ENCODE data around the gene M1AP. TPM values are rescaled to one million over a fixed set of nuclear protein-coding genes. Genes with fewer than 3 reads are reported as not detected.

Gene M1AP
- total and polyA plus RNA-seq, 10 donors: 0.26 to 2.0 (median 0.65) TPM

- intact Hi-C loops (cut with DNase I; ENCODE audit: low total_unique reads): no loop called here
- Histone ChIP-seq H3K9me3 (no peaks in the 10 kb centered on the region), H3K36me3 (no peaks in the 10 kb centered on the region), H3K4me1 (peaks cover 20 to 41% (median 37%) of the 10 kb centered on the region in 6 donors), H3K27me3 (replicated peaks in 1 of 7) (peaks cover 23 to 94% (median 80%) of the 10 kb centered on the region in 7 donors), H3K4me3 (peak overlapping the region in 7 of 8 donors; percentile 44 to 71 (median 53)), H3K27ac (no peak overlapping the region)
- no peak for DNase-seq
- WGBS, 5 donors: 70 to 76% (median 72%) methylated on average over 13 of the region's 13 CpGs
- TF ChIP-seq POLR2A (IDR thresholded peaks at IDR 0.05) (no peak), POLR2AphosphoS5 (IDR thresholded peaks at IDR 0.05) (no peak), CTCF (IDR thresholded peaks at IDR 0.05 in 8 of 11, conservative IDR thresholded peaks at IDR 0.05 in 3 of 11) (no peak)
Observed at GRCh38 chr2:74516650-74517049, 131.5 kb downstream of the M1AP start.

GRCh38 chr2:74515981-74516633 is 132.0 kb downstream of the M1AP start:
- TF ChIP-seq CTCF (IDR thresholded peaks at IDR 0.05 in 8 of 11, conservative IDR thresholded peaks at IDR 0.05 in 3 of 11) (no peak), POLR2AphosphoS5 (IDR thresholded peaks at IDR 0.05) (no peak), POLR2A (IDR thresholded peaks at IDR 0.05) (no peak)
- 4 to 7% (median 4%) methylated on average over 48 to 72 of the region's 72 CpGs for WGBS, 5 donors

GRCh38 chr2:74515271-74515980 is 132.7 kb downstream of the M1AP start:
- Histone ChIP-seq H3K9me3 (no peaks in the 10 kb centered on the region), H3K4me3 (peak overlapping the region; percentile 27 to 71 (median 52)), H3K27me3 (replicated peaks in 1 of 7) (peaks cover 23 to 100% (median 90%) of the 10 kb centered on the region in 7 donors), H3K4me1 (peaks cover 20 to 41% (median 37%) of the 10 kb centered on the region in 6 donors), H3K27ac (no peak overlapping the region), H3K36me3 (no peaks in the 10 kb centered on the region)
- TF ChIP-seq POLR2AphosphoS5 (IDR thresholded peaks at IDR 0.05): no peak
- no peak for TF ChIP-seq CTCF (IDR thresholded peaks at IDR 0.05 in 8 of 11, conservative IDR thresholded peaks at IDR 0.05 in 3 of 11)
- TF ChIP-seq POLR2A (IDR thresholded peaks at IDR 0.05): no peak
- 4 to 15% (median 5%) methylated on average over 16 to 60 of the region's 60 CpGs for WGBS, 5 donors
- intact Hi-C loops (cut with DNase I; ENCODE audit: low total_unique reads): no loop called here
- peak; percentile 78 for DNase-seq

More at GRCh38 chr2:74515981-74516633, 132.0 kb downstream of the M1AP start:
- peak; percentile 86 for DNase-seq
- intact Hi-C loops (cut with DNase I; ENCODE audit: low total_unique reads): no loop called here
- no peaks in the 10 kb centered on the region for H3K9me3 ChIP-seq
- H3K4me3 ChIP-seq: peak overlapping the region; percentile 27 to 71 (median 52)
- H3K36me3 ChIP-seq: no peaks in the 10 kb centered on the region
- peaks cover 20 to 41% (median 37%) of the 10 kb centered on the region in 6 donors for H3K4me1 ChIP-seq
- H3K27ac ChIP-seq: no peak overlapping the region
- peaks cover 23 to 99% (median 85%) of the 10 kb centered on the region in 7 donors for H3K27me3 ChIP-seq (replicated peaks in 1 of 7)

All from spleen (tissue), 11 donors.